Mesodermal cell (in vitro differentiated cells): ENCODE results near the gene NDUFAF4.
"Not testable (repeated sequence)": the region's sequence is repeated elsewhere in the genome, so short reads cannot be mapped to it uniquely, and the experiment has no call there.

Experiments
- H3K27ac ChIP-seq: 2 replicates; pipeline ENCODE4 v1.7.0; 2013; ENCODE audit warnings: mild to moderate bottlenecking, low read depth, low read length, moderate library complexity; ENCODE audit not compliant: severe bottlenecking
- H3K36me3 ChIP-seq: 2 replicates; pipeline ENCODE4 v1.7.1; 2013; ENCODE audit warnings: mild to moderate bottlenecking, low read length, moderate library complexity; ENCODE audit not compliant: control insufficient read depth, insufficient read depth
- H3K4me1 ChIP-seq: one replicate; pipeline ENCODE4 v1.7.1; 2013; ENCODE audit warnings: mild to moderate bottlenecking, low read length; ENCODE audit not compliant: insufficient read depth, control insufficient read depth, poor library complexity, severe bottlenecking
- H3K4me3 ChIP-seq: 2 replicates; pipeline ENCODE4 v1.7.0; 2013; ENCODE audit warnings: low read length, control low read depth, mild to moderate bottlenecking; ENCODE audit not compliant: insufficient read depth, poor library complexity, severe bottlenecking; ENCODE audit errors: extremely low read depth
- H3K9me3 ChIP-seq: 2 replicates; pipeline ENCODE4 v1.7.1; 2013; ENCODE audit warnings: mild to moderate bottlenecking, low read length, moderate library complexity; ENCODE audit not compliant: control insufficient read depth
- WGBS, 2 experiments: methylation state at CpG; one replicate each; pipeline ENCODE4 v1.1.5; 2013; ENCODE audit warnings: missing lambda C conversion rate in 2 of 2; ENCODE audit not compliant: insufficient coverage in 2 of 2; 5-methylcytosine and 5-hydroxymethylcytosine counted together

NDUFAF4 gene

DNA sequence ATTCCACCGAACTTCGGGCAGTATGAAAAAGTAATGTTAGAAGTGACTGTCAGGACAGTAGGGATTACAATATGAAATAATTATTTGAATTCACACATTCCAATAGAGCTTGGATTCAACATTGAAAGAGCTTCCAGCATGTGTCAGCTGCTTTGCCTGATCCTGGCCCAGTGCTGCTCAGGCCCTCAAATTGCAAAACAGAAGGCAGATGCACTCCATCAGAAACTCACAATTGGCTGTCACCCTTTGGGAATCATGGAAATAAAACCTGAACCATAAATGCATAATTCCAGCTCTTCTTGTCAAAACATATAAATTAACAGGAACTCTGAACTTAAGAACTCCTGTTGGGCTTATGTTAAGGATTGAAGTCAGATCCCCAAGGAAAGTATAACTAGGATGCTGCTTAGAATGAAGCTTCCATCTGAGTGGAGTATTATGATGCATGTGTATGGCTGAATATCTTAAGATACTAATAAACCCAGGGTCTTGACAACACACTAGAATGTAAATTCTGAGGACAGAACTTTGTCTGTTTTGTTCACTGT is 1.8 kb upstream of the NDUFAF4 start:
- Histone ChIP-seq H3K9me3 (no peaks in the 10 kb centered on the region), H3K4me1 (peaks cover 6% of the 10 kb centered on the region), H3K27ac (no peak overlapping the region), H3K4me3 (no peak overlapping the region), H3K36me3 (peaks cover 12% of the 10 kb centered on the region)
- no CpG with 5 or more reads among the region's 2 CpGs for WGBS, 2 experiments

DNA sequence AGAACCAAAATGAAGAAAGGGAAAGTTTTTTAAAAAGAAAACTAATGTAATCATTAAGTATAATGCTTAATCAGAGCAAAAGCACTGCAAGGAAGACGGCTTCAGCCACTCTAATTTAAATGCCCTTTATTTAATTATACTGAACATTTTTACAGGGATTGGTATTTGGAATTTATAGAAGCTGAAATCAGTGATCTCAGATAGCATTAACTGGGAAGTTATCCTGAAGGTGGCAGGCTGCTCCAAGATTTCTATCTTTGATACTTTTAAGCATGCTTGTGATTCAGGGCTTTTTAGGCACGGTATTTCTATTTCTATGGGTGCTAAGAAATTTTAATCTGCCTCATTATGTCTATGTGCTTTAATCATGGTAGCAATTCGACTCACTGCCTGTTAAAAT is 1.3 kb upstream of the NDUFAF4 start:
- Histone ChIP-seq H3K36me3 (peaks cover 17% of the 10 kb centered on the region), H3K4me3 (peak overlapping the region; percentile 85), H3K27ac (peak overlapping the region; percentile 13), H3K9me3 (no peaks in the 10 kb centered on the region), H3K4me1 (peaks cover 6% of the 10 kb centered on the region)
- WGBS, 2 experiments, result no CpG with 5 or more reads among the region's 3 CpGs

GRCh38 chr6:96898241-96898851 is 655 bp upstream of the NDUFAF4 start:
- H3K9me3 ChIP-seq, result no peaks in the 10 kb centered on the region
- WGBS, 2 experiments, result 4 to 12% methylated on average over 6 to 7 of the region's 10 CpGs
- peak overlapping the region; percentile 90 for H3K27ac ChIP-seq
- peak overlapping the region; percentile 85 for H3K4me3 ChIP-seq
- peaks cover 6% of the 10 kb centered on the region for H3K4me1 ChIP-seq
- H3K36me3 ChIP-seq, result peaks cover 20% of the 10 kb centered on the region

GRCh38 chr6:96889146-96889545 is 8.5 kb downstream of the NDUFAF4 start:
- WGBS, 2 experiments, result no CpG with 5 or more reads among the region's 1 CpG
- Histone ChIP-seq H3K4me1 (no peaks in the 10 kb centered on the region), H3K27ac (no peak overlapping the region), H3K4me3 (no peak overlapping the region), H3K9me3 (no peaks in the 10 kb centered on the region), H3K36me3 (peaks cover 33% of the 10 kb centered on the region)

GRCh38 chr6:96888745-96889144 is 8.9 kb downstream of the NDUFAF4 start:
- 93 to 100% methylated on average over 2 to 4 of the region's 5 CpGs for WGBS, 2 experiments
- Histone ChIP-seq H3K9me3 (no peaks in the 10 kb centered on the region), H3K4me3 (no peak overlapping the region), H3K27ac (no peak overlapping the region), H3K36me3 (peaks cover 30% of the 10 kb centered on the region), H3K4me1 (no peaks in the 10 kb centered on the region)

DNA sequence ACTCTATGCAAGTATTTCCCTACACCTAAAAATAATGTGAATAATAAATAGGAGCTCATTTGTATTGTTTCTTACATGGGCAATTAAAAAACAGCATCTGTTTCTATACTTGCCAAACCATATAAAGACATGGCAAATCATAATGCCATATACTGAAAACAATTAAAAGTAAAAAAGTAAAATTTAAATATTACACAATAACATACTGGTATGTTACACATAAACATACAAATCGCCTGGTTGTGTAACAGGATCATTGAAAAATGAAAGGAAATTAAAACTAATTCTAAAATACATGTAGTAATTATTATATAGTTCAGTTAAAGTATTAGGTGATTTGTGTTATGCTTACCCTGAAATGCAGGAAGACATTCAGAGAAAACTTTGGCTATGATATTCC is 11.2 kb downstream of the NDUFAF4 start:
- WGBS, 2 experiments, result no CpG with 5 or more reads among the region's 1 CpG
- Histone ChIP-seq H3K27ac (no peak overlapping the region), H3K4me3 (no peak overlapping the region), H3K9me3 (no peaks in the 10 kb centered on the region), H3K36me3 (peaks cover 13% of the 10 kb centered on the region), H3K4me1 (no peaks in the 10 kb centered on the region)

DNA sequence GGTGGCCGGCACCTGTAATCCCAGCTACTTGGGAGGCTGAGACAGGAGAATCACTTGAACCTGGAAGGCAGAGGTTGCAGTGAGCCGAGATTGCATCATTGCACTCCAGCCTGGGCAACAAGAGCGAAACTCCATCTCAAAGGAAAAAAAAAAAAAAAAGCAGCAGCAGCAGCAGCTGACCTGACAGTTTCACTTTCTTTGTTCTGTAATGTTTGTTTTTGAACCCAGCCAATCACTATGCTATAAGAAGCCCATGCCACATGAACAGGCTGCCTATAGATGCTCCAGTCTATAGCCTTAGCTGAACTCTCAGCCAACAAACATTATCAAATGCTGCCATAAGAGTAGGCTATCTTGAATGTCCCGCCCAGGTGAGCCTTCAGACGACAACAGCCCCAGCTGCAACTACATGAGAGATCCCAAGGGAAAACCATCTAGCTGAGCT is 12.5 kb downstream of the NDUFAF4 start:
- not testable (repeated sequence) for H3K4me1 ChIP-seq, H3K36me3 ChIP-seq, H3K27ac ChIP-seq, H3K9me3 ChIP-seq, H3K4me3 ChIP-seq
- WGBS, 2 experiments, result 78 to 100% methylated on average over 1 to 5 of the region's 5 CpGs

DNA sequence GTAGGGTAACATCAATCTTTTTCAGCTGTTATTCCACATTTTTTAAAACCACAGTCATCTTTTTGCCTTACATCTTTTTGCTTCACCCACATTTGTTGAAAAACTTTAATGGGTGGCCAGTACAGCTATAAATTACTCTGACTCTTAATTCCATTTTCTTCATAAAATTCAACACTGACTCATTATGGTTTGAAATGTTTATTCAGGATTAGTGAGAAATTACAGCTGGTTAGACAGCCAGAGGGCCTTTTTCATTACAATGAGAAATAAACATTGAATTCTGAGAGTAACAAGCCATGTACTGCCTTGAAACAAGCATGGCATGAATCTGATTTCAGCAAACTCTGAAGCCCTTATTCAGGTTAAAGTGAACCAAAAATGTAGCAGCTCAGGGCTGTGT is 19.5 kb downstream of the NDUFAF4 start:
- Histone ChIP-seq H3K27ac (no peak overlapping the region), H3K4me1 (no peaks in the 10 kb centered on the region), H3K9me3 (no peaks in the 10 kb centered on the region), H3K36me3 (no peaks in the 10 kb centered on the region), H3K4me3 (no peak overlapping the region)

DNA sequence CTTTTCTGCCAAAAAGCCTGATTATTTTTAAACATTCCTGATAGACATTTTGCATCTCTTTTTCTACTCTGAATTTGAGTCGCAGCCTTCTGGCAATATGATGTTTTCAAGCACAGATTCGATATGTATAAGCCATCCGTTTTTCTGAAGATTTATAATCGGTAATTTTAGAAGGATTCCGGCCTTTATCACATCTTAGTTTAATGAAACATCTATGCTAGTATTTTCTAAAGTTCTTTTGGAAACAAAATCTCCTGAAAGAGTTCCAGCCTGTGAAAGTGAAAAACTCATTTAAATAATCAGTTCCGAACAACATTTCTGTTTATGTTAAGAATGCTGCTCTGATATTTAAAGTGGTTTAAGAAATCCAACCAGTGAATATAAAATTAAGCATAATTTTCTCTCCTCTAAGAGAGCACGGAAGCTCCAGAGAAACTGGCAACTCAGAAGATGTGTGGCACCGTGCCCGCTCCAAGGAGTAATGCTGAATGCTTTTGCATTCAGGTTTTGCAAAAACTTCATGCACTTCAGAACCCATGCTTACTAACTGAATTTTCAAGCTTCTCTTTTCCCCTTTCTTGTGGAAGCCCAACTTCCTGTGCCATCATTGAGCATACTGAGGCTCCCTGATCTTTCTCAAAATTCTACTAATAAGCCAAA is 20.7 kb downstream of the NDUFAF4 start:
- H3K27ac ChIP-seq, result no peak overlapping the region
- no peaks in the 10 kb centered on the region for H3K36me3 ChIP-seq
- H3K4me3 ChIP-seq, result no peak overlapping the region
- H3K4me1 ChIP-seq, result no peaks in the 10 kb centered on the region
- 92 to 94% methylated on average over 4 of the region's 9 CpGs for WGBS, 2 experiments
- no peaks in the 10 kb centered on the region for H3K9me3 ChIP-seq

DNA sequence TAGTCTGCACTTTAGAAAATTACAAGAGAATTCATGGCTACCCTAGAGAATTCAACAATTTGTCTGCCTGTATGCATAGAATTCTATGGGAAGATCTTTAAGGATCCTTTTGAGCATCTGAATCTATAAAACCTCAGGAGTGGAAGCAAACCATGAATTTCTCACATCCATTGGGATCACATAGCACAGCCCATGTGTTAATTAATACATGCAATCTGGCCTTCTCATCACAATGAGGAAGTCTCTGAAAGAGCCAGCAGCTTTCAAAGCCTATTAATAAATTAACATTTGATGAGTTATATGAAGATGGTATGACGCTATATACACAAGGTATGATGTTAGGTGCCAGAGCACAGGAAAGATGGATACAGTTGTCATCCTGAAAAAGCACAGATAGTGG is 24.7 kb downstream of the NDUFAF4 start:
- H3K27ac ChIP-seq, result no peak overlapping the region
- no CpG with 5 or more reads among the region's 1 CpG for WGBS, 2 experiments
- H3K9me3 ChIP-seq, result no peaks in the 10 kb centered on the region
- no peak overlapping the region for H3K4me3 ChIP-seq
- no peaks in the 10 kb centered on the region for H3K36me3 ChIP-seq
- H3K4me1 ChIP-seq, result no peaks in the 10 kb centered on the region

GRCh38 chr6:96865055-96865405 is 32.7 kb downstream of the NDUFAF4 start:
- Histone ChIP-seq H3K4me1 (no peaks in the 10 kb centered on the region), H3K9me3 (no peaks in the 10 kb centered on the region), H3K4me3 (no peak overlapping the region), H3K27ac (no peak overlapping the region), H3K36me3 (no peaks in the 10 kb centered on the region)
- 80 to 100% methylated on average over 1 to 2 of the region's 3 CpGs for WGBS, 2 experiments
